ENCODE data around the gene JPH3. TPM values are rescaled to one million over a fixed set of nuclear protein-coding genes. Genes with fewer than 3 reads are reported as not detected.

Gene JPH3
- total RNA-seq, 2 experiments from 2014 or later: 0.07 to 0.09 TPM

GRCh38 chr16:87684106-87684677, 81.9 kb downstream of the JPH3 start:
- ChIA-PET CTCF (no interaction called here), POLR2A (no interaction called here)
- ATAC-seq (no peak), DNase-seq (no peak)
- TF ChIP-seq CTCF (IDR thresholded peaks at IDR 0.05): no peak
- H3K4me3 Mint-ChIP-seq: no peak overlapping the region
- no peaks in the 10 kb centered on the region for H3K36me3 Mint-ChIP-seq (ENCODE audit: low read depth)
- H3K9me3 Mint-ChIP-seq: no peaks in the 10 kb centered on the region
- intact Hi-C loops (cut with micrococcal nuclease): no loop called here
- peaks cover 12% of the 10 kb centered on the region for H3K4me1 Mint-ChIP-seq (ENCODE audit: low read depth)
- H3K27me3 Mint-ChIP-seq: peaks cover 3% of the 10 kb centered on the region
- H3K27ac Mint-ChIP-seq: no peak overlapping the region

- no peak for DNase-seq
- ChIA-PET CTCF (no interaction called here), POLR2A (no interaction called here)
- peaks cover 12% of the 10 kb centered on the region for H3K4me1 Mint-ChIP-seq (ENCODE audit: low read depth)
- H3K4me3 Mint-ChIP-seq: no peak overlapping the region
- peaks cover 3% of the 10 kb centered on the region for H3K27me3 Mint-ChIP-seq
- H3K27ac Mint-ChIP-seq: no peak overlapping the region
- H3K36me3 Mint-ChIP-seq (ENCODE audit: low read depth): no peaks in the 10 kb centered on the region
- H3K9me3 Mint-ChIP-seq: no peaks in the 10 kb centered on the region
- ATAC-seq: no peak
- no peak for TF ChIP-seq CTCF (IDR thresholded peaks at IDR 0.05)
- intact Hi-C loops (cut with micrococcal nuclease): no loop called here
These were observed 82.5 kb downstream of the JPH3 start for GRCh38 chr16:87684711-87685404.

GRCh38 chr16:87685405-87685755, 83.1 kb downstream of the JPH3 start:
- ATAC-seq (no peak), DNase-seq (no peak)
- no peak overlapping the region for H3K27ac Mint-ChIP-seq
- no peak overlapping the region for H3K4me3 Mint-ChIP-seq
- POLR2A ChIA-PET: no interaction called here
- H3K9me3 Mint-ChIP-seq: no peaks in the 10 kb centered on the region
- H3K4me1 Mint-ChIP-seq (ENCODE audit: low read depth): peaks cover 12% of the 10 kb centered on the region
- no peaks in the 10 kb centered on the region for H3K36me3 Mint-ChIP-seq (ENCODE audit: low read depth)
- CTCF ChIA-PET: no interaction called here
- H3K27me3 Mint-ChIP-seq: peaks cover 3% of the 10 kb centered on the region
- intact Hi-C loops (cut with micrococcal nuclease): no loop called here
- TF ChIP-seq CTCF (IDR thresholded peaks at IDR 0.05): no peak

- no peaks in the 10 kb centered on the region for H3K36me3 Mint-ChIP-seq (ENCODE audit: low read depth)
- H3K27ac Mint-ChIP-seq: no peak overlapping the region
- DNase-seq: no peak
- no peaks in the 10 kb centered on the region for H3K9me3 Mint-ChIP-seq
- CTCF ChIA-PET: no interaction called here
- peaks cover 3% of the 10 kb centered on the region for H3K27me3 Mint-ChIP-seq
- H3K4me1 Mint-ChIP-seq (ENCODE audit: low read depth): peaks cover 11% of the 10 kb centered on the region
- no peak for ATAC-seq
- no peak overlapping the region for H3K4me3 Mint-ChIP-seq
- TF ChIP-seq CTCF (IDR thresholded peaks at IDR 0.05): no peak
- intact Hi-C loops (cut with micrococcal nuclease): no loop called here
- POLR2A ChIA-PET: no interaction called here
These were observed 83.5 kb downstream of the JPH3 start for GRCh38 chr16:87685766-87686165.

GRCh38 chr16:87686697-87687096, 84.4 kb downstream of the JPH3 start:
- peaks cover 8% of the 10 kb centered on the region for H3K4me1 Mint-ChIP-seq (ENCODE audit: low read depth)
- intact Hi-C loops (cut with micrococcal nuclease): no loop called here
- no peak for TF ChIP-seq CTCF (IDR thresholded peaks at IDR 0.05)
- DNase-seq: no peak
- ATAC-seq: no peak
- no peak overlapping the region for H3K27ac Mint-ChIP-seq
- H3K36me3 Mint-ChIP-seq (ENCODE audit: low read depth): no peaks in the 10 kb centered on the region
- H3K4me3 Mint-ChIP-seq: no peak overlapping the region
- no peaks in the 10 kb centered on the region for H3K27me3 Mint-ChIP-seq
- POLR2A ChIA-PET: no interaction called here
- no peaks in the 10 kb centered on the region for H3K9me3 Mint-ChIP-seq
- CTCF ChIA-PET: no interaction called here

Data from activated CD8-positive, alpha-beta T cell treated with anti-CD3 and anti-CD28 coated beads for 36 hours (primary cell).